HT1080 (cell line): ENCODE results near the gene MDP1. TPM values are rescaled to one million over a fixed set of nuclear protein-coding genes. Genes with fewer than 3 reads are reported as not detected.
"Not testable (repeated sequence)": the region's sequence is repeated elsewhere in the genome, so short reads cannot be mapped to it uniquely, and the experiment has no call there.

Experiments
- DNase-seq: peaks from one replicate; pipeline ENCODE4 v3.0.0-alpha.2; 2015; ENCODE audit warnings: low read depth
- total RNA-seq: library from RNA; depleted of rRNA; stranded (reverse); fragments of >200 nt; shearing (Covaris generic); gene quantifications from 2 replicates; pipeline ENCODE4 v1.2.3, GENCODE V29; 2014

The MDP1 gene
- total RNA-seq, 1 experiment from 2014 or later = 12.3 TPM

DNA sequence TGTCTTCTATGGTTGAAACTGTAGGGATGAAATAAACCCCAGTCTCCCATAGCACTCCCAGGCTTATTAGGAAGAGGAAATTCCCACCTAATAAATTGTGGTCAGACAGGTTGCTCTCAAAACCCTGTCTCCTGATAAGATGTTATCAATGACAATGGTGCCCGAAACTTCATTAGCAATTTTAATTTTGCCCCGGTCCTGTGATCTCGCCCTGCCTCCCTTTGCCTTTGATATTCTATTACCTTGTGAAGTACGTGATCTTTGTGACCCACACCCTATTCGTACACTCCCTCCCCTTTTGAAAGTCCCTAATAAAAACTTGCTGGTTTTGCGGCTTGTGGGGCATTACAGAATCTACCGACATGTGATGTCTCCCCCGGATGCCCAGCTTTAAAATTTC is 13.3 kb downstream of the MDP1 start:
- not testable (repeated sequence) for DNase-seq

DNA sequence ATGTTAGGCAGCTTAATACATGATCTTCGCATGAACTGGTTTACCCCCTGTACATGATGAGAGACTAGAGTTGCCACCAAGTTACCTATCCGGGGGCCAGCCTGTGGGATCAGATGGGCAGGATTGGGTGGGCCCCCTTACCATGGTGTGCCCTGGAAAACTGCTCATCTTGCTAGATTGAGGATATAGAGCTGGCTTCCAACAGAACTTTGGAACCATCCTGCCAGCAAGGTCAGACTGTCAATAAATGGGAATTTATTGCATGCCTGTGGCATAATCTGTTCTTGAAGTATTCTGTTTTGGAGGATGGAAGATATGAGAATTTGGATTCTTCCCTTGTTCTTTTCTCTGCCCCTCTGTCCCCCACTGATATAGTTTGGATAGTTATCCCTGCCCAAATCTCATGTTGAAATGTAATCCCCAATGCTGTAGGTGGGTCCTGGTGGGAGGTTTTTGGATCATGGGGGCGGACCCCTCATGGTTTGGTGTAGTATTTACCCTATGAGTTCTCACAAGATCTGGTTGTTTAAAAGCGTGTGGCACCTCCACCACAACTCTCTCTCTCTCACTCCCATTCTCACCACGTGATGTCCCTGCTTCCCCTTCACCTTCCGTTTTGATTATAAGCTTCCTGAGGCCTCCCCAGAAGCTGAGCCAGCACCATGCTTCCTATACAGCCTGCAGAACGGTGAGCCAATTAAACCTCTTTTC is 16.9 kb downstream of the MDP1 start:
- no peak for DNase-seq

DNA sequence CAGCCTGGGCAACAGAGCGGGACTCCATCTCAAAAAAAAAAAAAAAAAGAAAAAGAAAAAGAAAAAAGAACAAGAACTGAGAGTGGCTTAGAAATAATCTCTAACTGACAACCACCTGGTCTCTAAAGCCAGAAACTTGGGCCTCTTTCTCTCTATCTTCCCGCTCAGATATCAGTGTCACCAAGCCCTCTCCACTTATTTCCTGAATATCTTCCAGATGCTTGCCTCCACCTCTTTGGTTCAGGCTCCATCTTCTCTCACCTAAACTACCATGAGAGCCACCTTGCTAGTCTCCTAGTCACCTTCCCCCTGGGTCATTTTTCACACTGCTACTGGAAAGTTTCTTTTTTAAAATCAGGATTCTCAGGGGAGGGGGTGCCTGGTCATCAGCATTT is 18.8 kb downstream of the MDP1 start:
- no peak for DNase-seq

DNA sequence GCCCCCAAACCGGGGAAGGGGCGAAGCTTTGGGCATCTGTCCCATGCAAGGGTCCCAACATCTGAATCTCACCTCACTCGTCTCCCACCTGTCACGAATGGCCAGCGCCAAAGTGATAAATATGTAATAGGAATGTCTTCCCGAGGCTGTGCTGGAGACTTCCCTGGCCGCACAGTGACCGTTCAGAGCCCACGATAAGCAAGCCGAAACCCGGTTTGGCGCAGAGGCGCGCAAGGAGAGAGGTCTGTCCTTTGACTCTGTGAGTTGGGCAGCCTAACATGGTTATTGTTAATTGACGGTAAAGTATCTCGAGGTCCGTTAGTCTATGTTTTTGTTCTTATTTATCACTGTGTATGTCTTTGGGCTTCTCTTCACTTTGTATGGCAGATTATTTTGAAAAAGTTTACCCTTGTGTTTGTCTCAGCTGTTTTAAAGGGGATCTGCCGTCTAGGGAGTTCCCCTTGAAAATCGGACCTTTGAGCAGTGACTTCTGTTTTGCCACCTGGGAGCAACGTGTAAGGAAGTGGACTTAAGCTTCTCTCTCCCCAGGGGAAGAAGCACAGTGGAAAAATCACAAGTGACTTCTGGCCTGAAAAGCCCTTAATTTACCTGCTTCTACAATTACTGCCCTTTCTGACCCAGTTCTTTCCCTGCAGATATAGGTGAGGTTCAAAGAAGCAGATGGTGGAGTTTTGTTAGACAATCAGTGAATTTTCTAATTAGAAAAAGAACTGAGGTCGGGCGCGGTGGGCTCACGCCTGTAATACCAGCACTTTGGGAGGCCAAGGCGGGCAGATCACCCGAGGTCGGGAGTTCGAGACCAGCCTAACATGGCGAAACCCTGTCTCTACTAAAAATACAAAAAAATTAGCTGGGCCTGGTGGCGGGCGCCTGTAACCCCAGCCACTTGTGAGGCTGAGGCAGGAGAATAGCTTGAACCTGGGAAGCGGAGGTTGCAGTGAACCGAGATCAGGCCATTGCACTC is 19.5 kb downstream of the MDP1 start:
- no peak for DNase-seq

DNA sequence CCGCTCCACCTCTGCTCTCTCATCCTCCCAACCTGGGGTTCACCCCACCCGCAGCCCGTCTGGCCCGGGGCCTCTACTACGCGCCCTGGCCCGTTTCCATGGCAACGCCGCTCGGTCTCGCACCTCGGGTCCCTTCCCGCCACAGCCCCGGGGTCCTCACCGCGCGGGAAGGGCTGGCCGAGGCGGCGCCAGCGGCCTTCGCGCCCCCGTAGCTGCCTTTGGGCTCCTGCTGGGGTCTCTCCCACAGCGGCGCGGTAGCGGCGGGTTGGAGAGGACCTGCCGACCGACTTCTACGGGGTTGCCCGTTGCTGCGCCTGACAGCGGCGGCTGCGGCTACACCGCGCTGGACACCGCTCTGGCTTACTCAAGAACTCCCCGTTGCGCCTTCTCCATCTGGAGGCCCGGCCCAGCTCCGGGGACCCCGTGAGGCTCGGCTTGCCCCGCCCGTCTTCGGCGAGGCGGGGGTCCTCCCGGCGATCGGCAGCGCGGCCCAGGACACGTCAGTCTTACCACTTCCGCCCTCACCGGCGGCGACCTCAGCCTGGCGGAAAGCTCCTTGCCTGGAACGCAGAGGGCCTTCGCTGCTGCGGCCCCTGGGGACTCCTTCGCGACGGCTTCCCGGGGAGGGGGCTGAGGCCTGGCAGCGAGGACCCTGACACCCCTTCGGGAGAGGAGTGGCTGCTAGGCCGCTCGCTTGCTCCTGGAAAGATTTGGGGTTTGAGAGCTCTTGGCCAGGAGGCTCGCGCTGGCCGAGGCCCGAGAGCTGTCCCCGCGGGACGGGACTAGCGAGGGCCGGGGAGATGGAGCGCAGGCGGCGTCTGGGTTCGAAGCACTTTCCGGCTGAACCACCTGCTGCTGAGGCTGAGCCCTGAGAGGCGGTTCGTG is 20.4 kb downstream of the MDP1 start, which contains the start of gene TM9SF1:
TSS of gene TM9SF1 (minus strand) at position 256 of the 885 bp plus-strand sequence. CDS start 422 bp downstream, outside the sequence.
- peak; percentile 84 for DNase-seq

DNA sequence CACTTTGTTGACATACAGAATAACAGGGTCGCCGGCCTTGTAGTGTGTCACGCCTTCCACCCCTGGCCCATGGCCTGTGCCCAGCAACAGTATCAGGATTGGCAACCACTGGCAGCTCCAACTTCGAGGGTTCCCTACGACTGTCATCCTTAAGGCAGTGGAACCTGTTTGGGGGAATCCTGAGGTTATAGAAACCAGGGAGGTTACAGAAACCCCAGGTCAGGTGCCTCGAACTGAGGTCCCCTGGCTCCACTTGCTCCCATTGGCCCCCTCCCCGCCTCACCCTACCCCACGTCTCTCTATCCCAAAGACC is 21.0 kb downstream of the MDP1 start:
- no peak for DNase-seq

DNA sequence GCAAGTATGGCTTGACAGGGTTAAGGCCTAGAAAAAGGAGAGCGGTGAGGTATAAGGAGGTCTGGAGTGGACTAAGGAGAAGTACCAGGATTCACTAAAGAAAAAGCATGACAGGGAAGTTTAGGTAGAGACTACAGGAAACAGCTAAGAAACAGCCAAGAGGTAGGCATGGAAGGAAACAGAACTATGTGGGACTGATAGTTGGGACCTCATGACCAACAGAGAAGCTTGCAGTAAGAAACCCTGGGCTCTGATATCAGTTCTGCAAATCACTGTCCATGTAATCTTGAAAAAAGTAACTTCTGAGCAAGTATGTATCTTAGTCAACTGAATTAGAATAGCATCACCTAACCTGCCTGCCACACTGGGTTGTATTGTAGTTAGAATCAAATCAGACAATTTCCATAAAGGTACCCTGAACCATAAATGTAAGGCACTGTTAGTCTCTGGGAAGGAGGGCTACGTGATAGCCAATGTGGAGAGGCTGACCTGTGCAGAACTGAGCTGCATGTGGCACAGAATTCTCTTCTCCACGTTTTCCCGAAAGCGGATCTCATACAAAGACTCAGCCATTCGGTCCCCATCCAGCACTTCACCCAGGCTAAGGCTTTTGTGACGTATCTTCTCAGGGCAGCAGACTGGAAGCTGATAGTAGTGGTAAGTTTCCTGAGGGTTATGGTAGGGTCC is 21.5 kb downstream of the MDP1 start:
- DNase-seq = no peak

DNA sequence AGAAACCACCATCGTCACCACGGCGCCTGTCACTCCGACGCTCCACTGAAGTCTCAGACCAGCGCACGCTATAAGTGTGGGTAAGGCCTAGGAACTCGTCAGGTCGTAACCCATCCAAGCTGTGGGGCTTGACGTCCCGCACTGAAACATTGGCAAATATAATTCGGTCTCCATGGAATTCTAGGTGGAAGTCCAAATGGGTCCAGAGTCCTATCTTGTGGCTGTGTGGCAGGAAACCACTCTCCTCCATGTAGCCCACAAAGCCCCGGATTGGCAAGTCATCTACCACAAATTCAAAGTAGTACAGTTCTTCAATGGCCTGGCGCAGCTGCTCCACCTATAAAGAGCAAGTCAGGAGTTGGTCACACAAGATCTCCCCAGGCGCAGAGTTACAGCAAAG is 22.9 kb downstream of the MDP1 start:
- no peak for DNase-seq

DNA sequence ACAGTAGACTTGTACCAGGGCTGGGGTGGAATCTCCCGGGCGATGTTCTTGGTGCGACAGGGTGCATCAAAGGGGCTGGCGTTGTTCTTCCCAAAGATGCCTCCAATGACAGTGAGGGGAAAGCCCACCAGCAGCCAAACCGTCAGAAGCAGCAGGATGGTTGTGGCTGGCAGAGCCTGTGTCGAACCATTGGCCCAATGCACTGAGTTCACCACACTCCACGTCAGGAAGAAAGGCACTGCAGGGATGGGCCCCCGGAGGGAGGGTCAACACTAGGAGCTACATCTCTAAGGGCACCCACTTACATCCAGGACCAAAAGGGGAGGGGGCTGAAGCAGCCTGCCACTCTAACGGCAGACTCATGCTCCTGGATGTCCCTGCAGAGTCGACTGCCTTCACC is 25.4 kb downstream of the MDP1 start:
- DNase-seq = no peak

DNA sequence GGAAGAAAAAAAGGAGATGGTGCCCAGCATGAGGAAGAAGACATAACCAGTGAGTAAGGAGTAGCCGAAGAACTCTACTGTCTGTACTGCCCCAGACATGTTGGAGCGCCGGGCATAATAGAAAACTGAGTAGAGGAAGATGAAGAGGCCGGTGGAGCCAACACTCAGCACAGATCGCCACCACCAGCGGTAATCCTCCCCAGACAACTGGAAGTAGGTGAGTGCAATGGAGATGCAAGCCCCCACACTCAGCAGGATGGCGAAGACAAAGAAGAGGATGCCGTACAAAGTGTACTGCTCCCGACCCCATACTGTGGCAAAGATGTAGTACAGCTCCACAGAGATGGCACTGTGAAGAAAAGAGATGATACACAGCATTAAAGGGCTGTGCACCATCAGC is 26.4 kb downstream of the MDP1 start:
- DNase-seq = no peak

DNA sequence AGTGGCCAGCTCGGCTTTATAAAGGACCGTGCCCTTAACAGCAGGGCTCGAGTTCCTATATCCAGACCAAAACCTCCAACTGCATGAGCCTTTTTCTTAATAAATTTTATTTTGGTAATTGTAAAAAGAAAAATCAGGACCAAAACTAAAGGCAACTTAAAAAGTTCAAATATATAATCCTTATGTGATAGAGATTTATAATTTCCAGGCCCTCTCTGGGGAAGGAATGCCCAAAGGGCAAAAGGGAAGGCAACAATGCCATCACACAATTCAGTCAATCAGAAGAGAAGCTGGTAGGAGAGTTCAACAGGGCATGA is 26.8 kb downstream of the MDP1 start:
- no peak for DNase-seq

DNA sequence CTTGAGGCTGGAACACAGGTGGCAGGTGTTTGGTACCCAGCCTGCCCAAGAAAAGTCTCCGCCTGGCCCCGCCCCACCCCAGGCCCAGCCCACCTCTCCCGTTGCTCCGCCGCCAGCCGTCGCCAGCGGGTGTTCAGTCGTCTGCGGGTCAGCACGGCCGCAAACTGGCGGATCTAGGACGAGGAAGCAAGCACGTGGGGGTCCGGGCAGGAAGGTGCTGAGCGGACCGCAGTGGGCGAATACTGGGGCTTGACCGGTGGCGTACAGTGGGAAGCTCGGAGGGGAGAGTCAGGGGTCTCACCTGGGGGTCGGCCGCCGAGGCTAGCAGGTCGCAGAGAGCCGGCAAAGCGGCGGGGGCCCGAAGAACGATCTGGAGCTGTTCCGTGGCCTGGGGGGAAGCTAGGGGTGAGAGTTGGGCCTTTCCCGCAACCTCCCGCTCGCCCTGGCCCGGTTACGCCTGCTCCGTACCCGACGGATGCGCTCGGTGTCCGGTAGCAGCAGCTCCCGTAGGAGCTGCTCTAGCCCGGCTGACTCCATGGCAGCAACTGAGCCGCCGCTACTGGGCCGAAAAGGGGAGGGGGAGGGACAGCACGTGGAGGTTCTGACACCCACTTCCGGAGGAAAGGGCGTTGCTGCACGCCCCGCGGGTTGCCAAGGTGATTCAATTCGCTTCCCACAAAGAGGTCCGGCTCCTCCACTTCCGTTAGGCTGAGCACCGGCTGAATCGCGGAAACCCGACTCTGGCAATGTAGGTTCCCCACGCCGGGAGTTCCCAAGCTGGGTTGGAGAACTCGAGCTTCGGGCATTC is 27.4 kb downstream of the MDP1 start, which contains the start of gene IPO4:
TSS of gene IPO4 (minus strand) at position 566 of the 808 bp plus-strand sequence. CDS start at position 537, 29 bp downstream.
- DNase-seq = peak; percentile 93

DNA sequence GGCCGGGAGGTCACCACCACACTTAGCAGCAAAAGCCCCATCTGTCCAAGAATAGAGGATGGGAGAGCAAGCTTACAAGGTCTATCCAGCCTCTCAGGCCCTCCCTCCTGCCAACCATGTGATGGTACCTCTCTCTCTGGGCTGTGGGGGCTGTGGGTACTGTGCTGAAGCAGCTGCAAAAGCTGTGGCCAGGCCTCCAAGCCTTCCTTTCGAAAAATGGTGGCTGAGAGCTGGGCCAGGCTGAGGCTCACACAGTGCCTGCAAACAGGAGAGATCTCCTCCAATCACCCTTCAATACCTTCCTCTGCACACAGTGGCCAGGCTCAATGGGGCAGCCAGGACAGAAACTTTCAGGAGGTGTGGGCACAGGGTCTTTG is 28.3 kb downstream of the MDP1 start:
- no peak for DNase-seq

DNA sequence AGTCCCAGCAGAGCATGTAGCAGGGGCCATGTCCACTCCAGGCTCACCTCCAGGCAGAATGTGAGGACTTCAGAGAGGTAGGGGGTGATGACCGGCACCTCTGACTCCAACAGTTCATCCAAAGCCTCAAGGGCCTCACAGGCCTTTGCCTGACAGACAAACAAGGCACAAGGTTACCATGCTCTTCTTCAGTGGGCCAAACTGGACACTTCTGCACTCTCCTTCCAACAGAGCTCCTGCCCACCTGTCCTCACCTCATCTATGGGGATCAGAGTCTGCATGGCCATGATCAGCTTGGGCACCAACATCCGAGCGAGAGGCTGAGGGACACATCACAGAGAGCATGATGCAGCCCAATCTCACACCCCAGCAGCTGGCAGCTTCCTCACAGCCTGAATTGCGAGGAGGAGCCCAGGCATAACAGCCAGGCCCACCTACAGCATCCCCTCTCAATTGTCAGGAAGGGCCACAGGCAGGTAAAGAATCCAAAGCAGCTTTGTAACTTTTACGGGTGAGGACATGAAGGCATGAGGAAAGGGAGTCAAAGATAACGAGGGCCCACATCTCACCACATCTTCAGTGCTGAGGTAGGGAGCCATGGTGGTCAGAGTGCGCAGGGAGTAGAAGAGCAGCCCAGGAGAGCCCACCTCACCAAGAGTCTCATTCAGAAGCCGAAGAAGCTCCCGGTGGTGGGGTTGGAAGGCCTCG is 28.9 kb downstream of the MDP1 start:
- DNase-seq = no peak

DNA sequence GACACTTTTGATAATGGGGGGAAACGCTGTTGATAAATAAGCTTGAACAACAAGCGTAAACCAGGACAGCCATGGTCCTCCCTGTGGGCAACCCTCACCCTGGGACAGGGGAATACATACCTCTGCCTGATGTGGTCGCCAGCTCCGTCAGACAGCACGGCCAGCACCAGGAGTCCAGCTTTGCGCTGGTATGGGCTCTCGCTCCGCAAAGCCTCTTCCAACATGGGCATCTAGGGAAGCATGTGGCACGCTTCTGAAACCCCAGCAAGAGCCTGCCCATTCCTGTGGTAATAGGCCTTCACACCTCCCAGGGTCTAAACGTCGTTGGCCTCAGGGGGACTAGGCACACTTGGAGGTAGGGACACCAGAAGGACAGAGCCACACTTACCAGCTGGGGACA is 30.1 kb downstream of the MDP1 start:
- DNase-seq = no peak

DNA sequence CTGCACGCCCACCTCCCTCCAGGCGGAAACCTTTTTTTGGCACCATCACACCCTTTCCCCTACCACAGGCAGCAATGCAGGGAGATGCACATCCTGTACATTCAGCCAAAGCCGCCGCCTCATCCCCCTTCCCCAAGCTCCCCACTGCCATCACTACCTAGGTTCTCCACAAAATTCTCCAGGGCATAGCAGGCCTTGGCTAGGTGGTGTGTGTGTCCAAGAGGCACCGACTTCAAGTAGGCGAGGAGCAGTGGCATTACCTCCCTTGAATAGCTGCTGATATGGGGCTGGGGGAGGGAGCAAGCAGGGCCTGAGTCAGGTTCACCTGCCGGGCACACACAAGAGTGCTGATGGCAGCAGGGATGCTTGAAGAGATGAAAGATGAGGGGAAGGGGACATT is 30.8 kb downstream of the MDP1 start:
- DNase-seq = no peak

DNA sequence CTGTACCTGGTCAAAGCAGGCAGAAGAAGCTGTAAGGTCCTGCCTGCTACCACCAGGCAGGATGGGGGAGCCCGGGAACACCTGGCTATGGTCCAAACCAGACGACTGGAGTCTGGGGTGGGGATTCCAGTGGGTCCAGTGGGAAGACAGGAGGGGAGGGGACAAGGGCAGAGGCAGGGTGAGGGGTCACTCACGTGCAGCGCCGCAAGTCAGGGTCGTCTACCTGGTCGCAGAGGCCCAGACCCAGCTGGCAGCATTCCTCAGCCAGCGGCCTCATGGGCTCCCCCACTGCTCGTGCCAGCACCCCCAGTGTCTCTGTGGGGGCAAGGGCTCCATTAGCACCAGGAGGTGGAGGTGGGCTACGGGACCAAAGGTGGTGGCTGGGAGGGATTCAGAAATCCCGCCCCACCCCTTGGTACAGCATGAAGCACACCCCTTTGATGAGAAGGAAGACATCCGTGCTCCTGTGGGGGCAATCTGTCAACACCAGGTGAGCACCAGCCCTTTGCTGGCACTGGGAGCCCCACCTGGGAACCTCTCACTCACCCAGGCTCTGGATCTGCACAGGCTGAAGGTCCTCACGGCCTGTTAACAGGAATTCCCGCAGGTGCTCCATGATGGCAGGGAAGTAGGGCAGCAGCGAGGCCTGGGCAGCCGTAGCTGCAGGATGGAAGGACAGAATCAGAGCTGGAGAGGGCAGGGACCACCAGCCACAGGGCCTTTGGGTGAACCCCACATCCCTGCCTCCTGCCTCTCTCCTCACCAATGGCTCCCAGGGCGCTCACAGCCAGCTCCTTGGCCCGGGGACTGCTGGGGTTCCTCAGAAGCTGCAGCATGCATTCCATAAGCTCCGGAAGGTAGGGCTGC is 31.5 kb downstream of the MDP1 start:
- no peak for DNase-seq

DNA sequence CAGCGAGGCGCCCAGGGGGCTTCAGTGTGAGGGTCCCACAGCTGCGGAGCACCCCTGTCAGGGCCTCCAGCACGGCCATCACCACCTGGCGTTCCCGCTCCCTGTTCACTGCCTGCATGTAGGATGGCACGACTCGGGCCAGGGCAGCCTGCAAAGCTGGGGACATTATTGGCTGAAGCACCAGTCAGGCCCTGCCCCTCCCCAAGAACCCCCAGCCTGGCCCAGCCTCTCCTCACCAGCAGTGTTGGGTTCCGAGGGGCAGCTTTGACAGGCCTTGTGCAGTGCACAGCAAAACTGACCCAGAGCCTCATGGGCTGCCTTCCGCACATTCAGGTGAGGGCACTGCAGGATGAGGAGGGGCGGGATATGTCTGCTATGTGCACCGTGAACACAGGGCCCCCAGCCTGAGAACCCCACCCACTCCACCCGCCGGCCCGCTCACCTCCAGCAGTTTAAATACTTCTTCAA is 32.8 kb downstream of the MDP1 start:
- no peak for DNase-seq
